HL-60 (cell line): ENCODE measurements around the gene PHLPP1.

Experiments
- DNase-seq, 2 experiments: peaks; one replicate each; pipeline ENCODE4 v3.0.0-alpha.2; 2010 to 2020; ENCODE audit warnings: low read depth in 1 of 2, low spot score in 1 of 2
- H3K27ac ChIP-seq: fragments of 250-450 bp; sonication (Bioruptor Pico); replicated peaks from 2 replicates; pipeline ENCODE4 v1.5.1; 2020; ENCODE audit warnings: mild to moderate bottlenecking, moderate library complexity
- H3K27me3 ChIP-seq: fragments of 250-450 bp; sonication (Bioruptor Pico); 2 replicates; pipeline ENCODE4 v1.5.1; 2021; ENCODE audit warnings: mild to moderate bottlenecking, moderate library complexity; ENCODE audit not compliant: insufficient read depth, poor library complexity, severe bottlenecking
- H3K4me3 ChIP-seq: replicated peaks from 2 replicates; pipeline ENCODE4 v1.5.1; 2011; ENCODE audit warnings: mild to moderate bottlenecking, control low read depth, low read length; ENCODE audit not compliant: insufficient read depth
- CTCF ChIP-seq: IDR thresholded peaks from one replicate; pipeline ENCODE4 v1.5.1; 2011; ENCODE audit warnings: low read length, control low read depth, inconsistent platforms; ENCODE audit not compliant: insufficient read depth
- GABPA ChIP-seq: IDR thresholded peaks from 2 replicates; pipeline ENCODE4 v1.6.1; 2012; ENCODE audit warnings: low read depth
- POLR2AphosphoS5 ChIP-seq: IDR thresholded peaks from 2 replicates; pipeline ENCODE4 v1.6.1; 2012; ENCODE audit warnings: low read depth
- REST ChIP-seq: IDR thresholded peaks from 2 replicates; pipeline ENCODE4 v1.6.1; 2012; ENCODE audit warnings: low read depth; ENCODE audit not compliant: insufficient replicate concordance
- SPI1 ChIP-seq: IDR thresholded peaks from 2 replicates; pipeline ENCODE4 v1.6.1; 2012; ENCODE audit warnings: low read depth, mild to moderate bottlenecking, borderline replicate concordance

The PHLPP1 gene

GRCh38 chr18:62723666-62724281, 8.4 kb downstream of the PHLPP1 start:
- no peak for TF ChIP-seq GABPA
- TF ChIP-seq REST = no peak
- no peak for TF ChIP-seq CTCF
- DNase-seq = no peak
- no peak overlapping the region for H3K27ac ChIP-seq
- no peaks in the 10 kb centered on the region for H3K27me3 ChIP-seq
- H3K4me3 ChIP-seq = no peak overlapping the region

GRCh38 chr18:62725896-62726295, 10.6 kb downstream of the PHLPP1 start:
- H3K4me3 ChIP-seq = no peak overlapping the region
- H3K27me3 ChIP-seq = no peaks in the 10 kb centered on the region
- no peak for TF ChIP-seq REST
- TF ChIP-seq POLR2AphosphoS5 = no peak
- TF ChIP-seq CTCF = no peak
- TF ChIP-seq GABPA = no peak
- no peak for TF ChIP-seq SPI1
- no peak overlapping the region for H3K27ac ChIP-seq
- no peak for DNase-seq

- Histone ChIP-seq H3K27me3 (no peaks in the 10 kb centered on the region), H3K4me3 (no peak overlapping the region), H3K27ac (no peak overlapping the region)
- DNase-seq = no peak
- TF ChIP-seq GABPA (no peak), POLR2AphosphoS5 (no peak), SPI1 (no peak), REST (no peak), CTCF (no peak)
These were observed 12.9 kb downstream of the PHLPP1 start for GRCh38 chr18:62728254-62728653.
